ENCODE measurements around the gene CELF2.

- TF ChIP-seq TAF1 (IDR thresholded peaks at IDR 0.05; ENCODE audit: low read depth) (no peak), EZH2 (IDR thresholded peaks at IDR 0.05; ENCODE audit: borderline replicate concordance, insufficient read depth, low read length, poor library complexity, severe bottlenecking) (no peak), POLR2AphosphoS5 (IDR thresholded peaks at IDR 0.05) (no peak), EP300 (conservative IDR thresholded peaks at IDR 0.05; ENCODE audit: poor library complexity, severe bottlenecking) (no peak)
- TF ChIP-seq, protein P1, sequence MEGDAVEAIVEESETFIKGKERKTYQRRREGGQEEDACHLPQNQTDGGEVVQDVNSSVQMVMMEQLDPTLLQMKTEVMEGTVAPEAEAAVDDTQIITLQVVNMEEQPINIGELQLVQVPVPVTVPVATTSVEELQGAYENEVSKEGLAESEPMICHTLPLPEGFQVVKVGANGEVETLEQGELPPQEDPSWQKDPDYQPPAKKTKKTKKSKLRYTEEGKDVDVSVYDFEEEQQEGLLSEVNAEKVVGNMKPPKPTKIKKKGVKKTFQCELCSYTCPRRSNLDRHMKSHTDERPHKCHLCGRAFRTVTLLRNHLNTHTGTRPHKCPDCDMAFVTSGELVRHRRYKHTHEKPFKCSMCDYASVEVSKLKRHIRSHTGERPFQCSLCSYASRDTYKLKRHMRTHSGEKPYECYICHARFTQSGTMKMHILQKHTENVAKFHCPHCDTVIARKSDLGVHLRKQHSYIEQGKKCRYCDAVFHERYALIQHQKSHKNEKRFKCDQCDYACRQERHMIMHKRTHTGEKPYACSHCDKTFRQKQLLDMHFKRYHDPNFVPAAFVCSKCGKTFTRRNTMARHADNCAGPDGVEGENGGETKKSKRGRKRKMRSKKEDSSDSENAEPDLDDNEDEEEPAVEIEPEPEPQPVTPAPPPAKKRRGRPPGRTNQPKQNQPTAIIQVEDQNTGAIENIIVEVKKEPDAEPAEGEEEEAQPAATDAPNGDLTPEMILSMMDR (IDR thresholded peaks at IDR 0.05; ENCODE audit: poor library complexity, severe bottlenecking), result no peak
- TF ChIP-seq, protein P2, sequence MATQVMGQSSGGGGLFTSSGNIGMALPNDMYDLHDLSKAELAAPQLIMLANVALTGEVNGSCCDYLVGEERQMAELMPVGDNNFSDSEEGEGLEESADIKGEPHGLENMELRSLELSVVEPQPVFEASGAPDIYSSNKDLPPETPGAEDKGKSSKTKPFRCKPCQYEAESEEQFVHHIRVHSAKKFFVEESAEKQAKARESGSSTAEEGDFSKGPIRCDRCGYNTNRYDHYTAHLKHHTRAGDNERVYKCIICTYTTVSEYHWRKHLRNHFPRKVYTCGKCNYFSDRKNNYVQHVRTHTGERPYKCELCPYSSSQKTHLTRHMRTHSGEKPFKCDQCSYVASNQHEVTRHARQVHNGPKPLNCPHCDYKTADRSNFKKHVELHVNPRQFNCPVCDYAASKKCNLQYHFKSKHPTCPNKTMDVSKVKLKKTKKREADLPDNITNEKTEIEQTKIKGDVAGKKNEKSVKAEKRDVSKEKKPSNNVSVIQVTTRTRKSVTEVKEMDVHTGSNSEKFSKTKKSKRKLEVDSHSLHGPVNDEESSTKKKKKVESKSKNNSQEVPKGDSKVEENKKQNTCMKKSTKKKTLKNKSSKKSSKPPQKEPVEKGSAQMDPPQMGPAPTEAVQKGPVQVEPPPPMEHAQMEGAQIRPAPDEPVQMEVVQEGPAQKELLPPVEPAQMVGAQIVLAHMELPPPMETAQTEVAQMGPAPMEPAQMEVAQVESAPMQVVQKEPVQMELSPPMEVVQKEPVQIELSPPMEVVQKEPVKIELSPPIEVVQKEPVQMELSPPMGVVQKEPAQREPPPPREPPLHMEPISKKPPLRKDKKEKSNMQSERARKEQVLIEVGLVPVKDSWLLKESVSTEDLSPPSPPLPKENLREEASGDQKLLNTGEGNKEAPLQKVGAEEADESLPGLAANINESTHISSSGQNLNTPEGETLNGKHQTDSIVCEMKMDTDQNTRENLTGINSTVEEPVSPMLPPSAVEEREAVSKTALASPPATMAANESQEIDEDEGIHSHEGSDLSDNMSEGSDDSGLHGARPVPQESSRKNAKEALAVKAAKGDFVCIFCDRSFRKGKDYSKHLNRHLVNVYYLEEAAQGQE (IDR thresholded peaks at IDR 0.05; ENCODE audit: borderline replicate concordance), result no peak
Observed at GRCh38 chr10:11379771-11380170, 362.1 kb downstream of the CELF2 start.
